ENCODE results near the gene CYP4F22. TPM values are rescaled to one million over a fixed set of nuclear protein-coding genes. Genes with fewer than 3 reads are reported as not detected.

CYP4F22 gene
- total and polyA plus RNA-seq, 7 donors: 0.07 TPM; not detected in 6

DNA sequence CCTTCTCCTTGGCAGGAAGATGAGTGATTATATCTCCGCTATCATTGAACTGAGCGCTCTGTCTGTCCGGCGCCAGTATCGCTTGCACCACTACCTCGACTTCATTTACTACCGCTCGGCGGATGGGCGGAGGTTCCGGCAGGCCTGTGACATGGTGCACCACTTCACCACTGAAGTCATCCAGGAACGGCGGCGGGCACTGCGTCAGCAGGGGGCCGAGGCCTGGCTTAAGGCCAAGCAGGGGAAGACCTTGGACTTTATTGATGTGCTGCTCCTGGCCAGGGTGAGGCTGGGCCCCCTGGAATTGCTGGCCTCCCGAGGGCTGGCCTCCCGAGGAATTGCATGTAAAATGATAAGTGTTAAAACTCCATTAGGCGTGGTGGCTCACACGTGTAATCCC, 32.1 kb downstream of the CYP4F22 start:
- intact Hi-C loops (cut with DNase I): no loop called here
- Histone ChIP-seq H3K9me3 (peaks cover 0 to 5% (median 0%) of the 10 kb centered on the region in 4 donors), H3K27ac (no peak overlapping the region), H3K4me3 (no peak overlapping the region), H3K27me3 (peaks cover 0 to 18% (median 0%) of the 10 kb centered on the region in 3 donors), H3K36me3 (no peaks in the 10 kb centered on the region), H3K4me1 (no peaks in the 10 kb centered on the region)
- TF ChIP-seq POLR2A (IDR thresholded peaks at IDR 0.05) (no peak), EP300 (IDR thresholded peaks at IDR 0.05) (no peak), POLR2AphosphoS5 (IDR thresholded peaks at IDR 0.05) (no peak)
- TF ChIP-seq, protein P1, sequence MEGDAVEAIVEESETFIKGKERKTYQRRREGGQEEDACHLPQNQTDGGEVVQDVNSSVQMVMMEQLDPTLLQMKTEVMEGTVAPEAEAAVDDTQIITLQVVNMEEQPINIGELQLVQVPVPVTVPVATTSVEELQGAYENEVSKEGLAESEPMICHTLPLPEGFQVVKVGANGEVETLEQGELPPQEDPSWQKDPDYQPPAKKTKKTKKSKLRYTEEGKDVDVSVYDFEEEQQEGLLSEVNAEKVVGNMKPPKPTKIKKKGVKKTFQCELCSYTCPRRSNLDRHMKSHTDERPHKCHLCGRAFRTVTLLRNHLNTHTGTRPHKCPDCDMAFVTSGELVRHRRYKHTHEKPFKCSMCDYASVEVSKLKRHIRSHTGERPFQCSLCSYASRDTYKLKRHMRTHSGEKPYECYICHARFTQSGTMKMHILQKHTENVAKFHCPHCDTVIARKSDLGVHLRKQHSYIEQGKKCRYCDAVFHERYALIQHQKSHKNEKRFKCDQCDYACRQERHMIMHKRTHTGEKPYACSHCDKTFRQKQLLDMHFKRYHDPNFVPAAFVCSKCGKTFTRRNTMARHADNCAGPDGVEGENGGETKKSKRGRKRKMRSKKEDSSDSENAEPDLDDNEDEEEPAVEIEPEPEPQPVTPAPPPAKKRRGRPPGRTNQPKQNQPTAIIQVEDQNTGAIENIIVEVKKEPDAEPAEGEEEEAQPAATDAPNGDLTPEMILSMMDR (IDR thresholded peaks at IDR 0.05): no peak
- WGBS, 2 donors: 77 to 83% methylated on average over 19 to 20 of the region's 20 CpGs
- DNase-seq: no peak

DNA sequence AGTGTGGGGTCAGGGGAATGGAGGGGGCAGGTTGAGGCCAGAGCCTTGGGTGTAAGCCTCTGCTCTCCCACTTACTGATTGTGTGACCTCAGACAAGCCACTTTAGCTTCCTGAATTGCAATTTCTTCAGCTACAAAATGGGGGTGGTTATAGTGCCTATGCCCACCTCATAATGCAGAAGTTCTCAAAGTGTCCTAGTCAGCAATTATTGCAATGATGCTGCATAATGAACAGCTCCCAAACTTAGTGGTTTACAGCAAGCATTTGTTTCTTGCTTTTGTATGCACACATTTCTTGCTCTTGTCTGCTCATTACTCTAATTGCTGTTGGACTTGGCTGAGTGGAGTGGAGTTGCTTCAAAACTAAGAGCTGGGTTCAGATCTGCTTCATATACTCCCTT, 36.0 kb downstream of the CYP4F22 start:
- no peak overlapping the region for H3K27ac ChIP-seq
- intact Hi-C loops (cut with DNase I): no loop called here
- H3K36me3 ChIP-seq: no peaks in the 10 kb centered on the region
- TF ChIP-seq POLR2AphosphoS5 (IDR thresholded peaks at IDR 0.05) (no peak), POLR2A (IDR thresholded peaks at IDR 0.05) (no peak)
- H3K4me3 ChIP-seq: no peak overlapping the region
- peaks cover 0 to 32% (median 4%) of the 10 kb centered on the region in 3 donors for H3K27me3 ChIP-seq
- DNase-seq: no peak
- H3K4me1 ChIP-seq: no peaks in the 10 kb centered on the region
- H3K9me3 ChIP-seq: no peaks in the 10 kb centered on the region

DNA sequence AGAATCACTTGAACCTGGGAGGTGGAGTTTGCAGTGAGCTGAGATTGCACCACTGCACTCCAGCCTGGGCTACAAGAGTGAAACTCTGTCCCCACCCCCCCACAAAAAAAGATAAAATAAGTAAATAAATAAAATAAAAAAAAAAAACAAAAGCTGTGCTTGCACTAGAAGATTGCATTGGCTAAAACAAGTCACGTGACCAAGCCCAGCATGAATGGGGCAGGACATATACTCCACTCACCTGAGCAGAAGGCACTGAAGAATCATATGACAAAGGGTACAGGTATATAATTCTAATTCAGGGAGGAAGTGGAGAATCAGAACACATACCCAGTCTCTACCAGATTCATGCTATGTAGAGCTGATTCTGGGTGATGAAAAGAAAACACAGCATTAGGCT, 36.6 kb downstream of the CYP4F22 start:
- H3K27ac ChIP-seq: no peak overlapping the region
- TF ChIP-seq EP300 (IDR thresholded peaks at IDR 0.05) (no peak), POLR2A (IDR thresholded peaks at IDR 0.05) (no peak), POLR2AphosphoS5 (IDR thresholded peaks at IDR 0.05) (no peak)
- TF ChIP-seq, protein P1 (IDR thresholded peaks at IDR 0.05): no peak
- intact Hi-C loops (cut with DNase I): no loop called here
- H3K4me3 ChIP-seq: no peak overlapping the region
- DNase-seq: no peak
- 74 to 88% methylated on average over 1 of the region's 1 CpG for WGBS, 2 donors
- no peaks in the 10 kb centered on the region for H3K36me3 ChIP-seq
- peaks cover 0 to 39% (median 11%) of the 10 kb centered on the region in 3 donors for H3K27me3 ChIP-seq
- H3K9me3 ChIP-seq: no peaks in the 10 kb centered on the region
- no peaks in the 10 kb centered on the region for H3K4me1 ChIP-seq

DNA sequence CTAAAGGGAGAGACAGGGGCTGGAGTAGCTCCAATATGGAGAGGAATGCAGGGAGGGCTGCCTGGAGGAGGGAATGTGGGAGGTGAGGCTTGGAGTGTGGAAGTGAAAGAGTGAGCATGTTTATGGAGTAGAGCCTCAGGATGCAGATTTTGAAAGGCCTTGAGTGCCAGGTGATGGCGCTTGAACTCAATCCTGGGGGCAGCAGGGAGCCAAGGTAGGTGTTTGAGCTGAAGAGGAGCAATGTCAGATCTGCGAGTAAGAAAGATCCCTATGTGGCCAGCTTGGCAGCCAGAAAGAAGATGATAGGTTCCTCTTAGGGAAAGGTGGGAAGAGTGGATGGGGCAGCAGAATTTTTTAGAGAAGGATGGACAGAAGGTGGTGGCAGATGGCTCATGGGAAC, 40.3 kb downstream of the CYP4F22 start:
- Histone ChIP-seq H3K36me3 (no peaks in the 10 kb centered on the region), H3K4me3 (no peak overlapping the region), H3K9me3 (no peaks in the 10 kb centered on the region), H3K27me3 (peaks cover 11 to 69% (median 30%) of the 10 kb centered on the region in 3 donors), H3K4me1 (peaks cover 0 to 12% (median 10%) of the 10 kb centered on the region in 4 donors), H3K27ac (no peak overlapping the region)
- intact Hi-C loops (cut with DNase I): no loop called here
- TF ChIP-seq, protein P1 (IDR thresholded peaks at IDR 0.05): no peak
- TF ChIP-seq EP300 (IDR thresholded peaks at IDR 0.05): no peak
- TF ChIP-seq POLR2AphosphoS5 (IDR thresholded peaks at IDR 0.05): no peak
- no peak for TF ChIP-seq POLR2A (IDR thresholded peaks at IDR 0.05)
- no peak for DNase-seq
- 85 to 95% methylated on average over 2 of the region's 2 CpGs for WGBS, 2 donors

DNA sequence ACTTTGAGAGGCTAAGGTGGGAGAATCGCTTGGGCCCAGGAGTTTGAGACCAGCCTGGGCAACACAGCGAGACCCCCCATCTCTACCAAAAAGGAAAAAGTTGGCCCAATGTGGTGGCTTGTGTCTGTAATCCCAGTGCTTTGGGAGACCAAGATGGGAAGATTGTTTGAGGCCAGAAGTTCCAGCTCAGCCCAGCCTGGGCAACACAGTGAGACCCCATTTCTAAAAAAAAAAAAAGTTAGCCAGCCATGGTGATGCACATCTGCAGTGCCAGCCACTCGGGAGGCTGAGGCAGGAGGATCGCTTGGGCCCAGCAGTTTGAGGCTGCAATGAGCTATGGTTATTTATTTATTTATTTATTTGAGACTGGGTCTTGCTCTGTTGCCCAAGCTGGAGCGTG, 41.3 kb downstream of the CYP4F22 start:
- no peak for DNase-seq
- Histone ChIP-seq H3K27me3 (peaks cover 11 to 64% (median 37%) of the 10 kb centered on the region in 3 donors), H3K27ac (no peak overlapping the region), H3K9me3 (no peaks in the 10 kb centered on the region), H3K4me3 (no peak overlapping the region), H3K36me3 (no peaks in the 10 kb centered on the region), H3K4me1 (peaks cover 0 to 12% (median 10%) of the 10 kb centered on the region in 4 donors)
- TF ChIP-seq, protein P1 (IDR thresholded peaks at IDR 0.05): no peak
- no peak for TF ChIP-seq POLR2A (IDR thresholded peaks at IDR 0.05)
- TF ChIP-seq EP300 (IDR thresholded peaks at IDR 0.05): no peak
- no peak for TF ChIP-seq POLR2AphosphoS5 (IDR thresholded peaks at IDR 0.05)
- 93 to 96% methylated on average over 5 of the region's 5 CpGs for WGBS, 2 donors
- intact Hi-C loops (cut with DNase I): no loop called here
